ENCODE measurements around the gene KDM8.
"Not testable (repeated sequence)": the region's sequence is repeated elsewhere in the genome, so short reads cannot be mapped to it uniquely, and the experiment has no call there.

Gene KDM8

GRCh38 chr16:27243725-27244362, 40.5 kb downstream of the KDM8 start:
- DNase-seq (ENCODE audit: low spot score), result no peak

- no peak for DNase-seq (ENCODE audit: low spot score)
Observed at GRCh38 chr16:27244363-27244755, 41.0 kb downstream of the KDM8 start.

- no peak for DNase-seq (ENCODE audit: low spot score)
Observed at GRCh38 chr16:27245276-27246172, 42.2 kb downstream of the KDM8 start.

DNA sequence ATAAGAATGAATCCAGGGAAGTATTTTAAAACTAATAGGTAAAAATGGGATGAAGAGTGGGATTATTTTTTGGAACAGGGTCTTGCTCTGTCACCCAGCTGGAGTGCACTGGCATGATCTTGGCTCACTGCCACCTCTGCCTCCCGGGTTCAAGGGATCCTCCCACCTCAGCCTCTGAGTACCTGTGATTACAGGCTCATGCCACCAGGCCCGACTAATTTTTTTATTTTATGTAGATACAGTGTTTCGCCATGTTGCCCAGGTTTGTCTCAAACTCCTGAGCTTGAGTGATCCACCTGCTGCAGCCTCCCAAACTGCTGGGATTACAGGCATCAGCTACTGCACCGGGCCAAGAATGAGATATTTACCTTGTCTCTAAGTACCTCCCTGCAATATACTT, 43.1 kb downstream of the KDM8 start:
- DNase-seq (ENCODE audit: low spot score), result no peak

DNA sequence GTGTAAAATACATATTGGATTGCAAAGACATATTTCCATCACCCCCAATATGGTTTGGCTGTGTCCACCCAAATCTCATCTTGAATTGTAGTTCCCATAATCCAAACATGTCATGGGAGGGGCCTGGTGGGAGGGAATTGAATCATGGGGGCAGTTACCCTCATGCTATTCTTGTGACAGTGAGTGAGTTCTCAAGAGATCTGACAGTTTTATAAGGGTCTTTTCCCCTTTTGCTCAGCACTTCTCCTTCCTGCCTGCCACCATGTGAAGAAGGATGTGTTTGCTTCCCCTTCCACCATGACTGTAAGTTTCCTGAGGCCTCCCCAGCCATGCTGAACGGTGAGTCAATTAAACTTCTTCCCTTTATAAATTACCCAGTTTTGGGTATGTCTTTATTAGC, 43.8 kb downstream of the KDM8 start:
- DNase-seq (ENCODE audit: low spot score), result not testable (repeated sequence)

DNA sequence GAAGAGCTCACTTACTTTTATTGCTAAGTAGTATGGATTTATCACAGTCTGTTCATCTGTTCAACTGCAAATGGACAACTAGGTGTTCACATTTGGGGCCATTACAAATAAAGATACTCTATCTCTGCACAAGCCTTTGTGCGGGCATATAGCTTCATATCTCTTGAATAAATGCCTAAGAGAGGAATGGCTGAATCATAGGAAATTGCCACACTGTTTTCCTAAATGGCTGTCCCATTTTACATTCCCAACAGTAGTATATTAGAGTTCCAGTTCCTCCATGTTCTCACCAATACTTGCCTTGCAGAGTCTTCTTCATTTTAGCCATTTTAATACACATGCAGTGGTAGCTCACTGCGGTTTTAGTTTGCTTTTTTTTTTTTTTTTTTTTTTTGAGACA, 44.7 kb downstream of the KDM8 start:
- DNase-seq (ENCODE audit: low spot score), result no peak

- DNase-seq (ENCODE audit: low spot score), result not testable (repeated sequence)
Observed at GRCh38 chr16:27248886-27249285, 45.6 kb downstream of the KDM8 start.

GRCh38 chr16:27251541-27252205, 48.3 kb downstream of the KDM8 start:
- DNase-seq (ENCODE audit: low spot score), result no peak

DNA sequence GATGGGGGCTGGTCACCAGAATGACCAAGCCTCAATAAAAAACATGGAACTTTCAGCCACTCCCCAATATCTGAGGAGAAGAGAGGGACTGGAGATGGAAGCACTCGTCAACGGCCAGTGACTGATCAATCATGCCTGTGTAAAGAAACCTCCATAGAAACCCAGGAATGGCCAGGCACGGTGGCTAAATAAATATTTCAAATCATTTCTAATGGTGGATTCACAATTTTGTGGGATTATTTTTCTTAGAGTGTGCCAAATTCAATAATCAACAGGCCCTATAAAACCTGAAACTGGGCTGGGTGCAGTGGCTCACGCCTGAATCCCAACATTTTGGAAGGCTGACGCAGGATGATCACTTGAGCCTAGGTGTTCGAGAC, 48.9 kb downstream of the KDM8 start:
- DNase-seq (ENCODE audit: low spot score), result no peak

- no peak for DNase-seq (ENCODE audit: low spot score)
Observed at GRCh38 chr16:27253526-27253930, 50.2 kb downstream of the KDM8 start.

DNA sequence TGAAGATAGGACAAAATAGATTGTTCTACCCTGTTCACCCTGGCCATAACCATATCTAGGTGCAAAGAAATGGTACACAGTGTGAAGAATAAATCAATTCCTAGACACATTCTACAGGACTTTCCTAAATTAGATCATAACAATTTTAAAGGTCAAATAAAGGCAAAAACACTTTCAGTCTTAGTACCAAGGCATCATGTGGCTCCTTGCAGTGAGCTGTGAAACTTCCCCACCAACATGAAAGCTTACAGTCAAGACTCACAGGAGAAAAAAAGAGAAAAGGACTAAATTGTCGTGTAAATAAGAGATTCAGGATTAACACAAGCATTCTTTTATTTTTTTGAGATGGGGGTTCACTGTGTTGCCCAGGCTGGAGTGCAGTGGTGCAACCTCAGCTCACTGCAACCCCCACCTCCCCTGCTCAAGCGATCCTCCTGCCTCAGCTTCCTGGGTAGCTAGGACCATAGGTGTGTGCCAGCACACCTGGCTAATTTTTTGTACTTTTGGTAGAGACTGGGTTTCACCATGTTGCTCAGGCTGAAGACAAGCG, 51.0 kb downstream of the KDM8 start:
- DNase-seq (ENCODE audit: low spot score), result no peak

GRCh38 chr16:27256861-27257260, 53.5 kb downstream of the KDM8 start:
- DNase-seq (ENCODE audit: low spot score), result no peak

GRCh38 chr16:27257271-27257670, 53.9 kb downstream of the KDM8 start:
- no peak for DNase-seq (ENCODE audit: low spot score)

- DNase-seq (ENCODE audit: low spot score), result no peak
Observed at GRCh38 chr16:27258241-27258734, 55.0 kb downstream of the KDM8 start.

DNA sequence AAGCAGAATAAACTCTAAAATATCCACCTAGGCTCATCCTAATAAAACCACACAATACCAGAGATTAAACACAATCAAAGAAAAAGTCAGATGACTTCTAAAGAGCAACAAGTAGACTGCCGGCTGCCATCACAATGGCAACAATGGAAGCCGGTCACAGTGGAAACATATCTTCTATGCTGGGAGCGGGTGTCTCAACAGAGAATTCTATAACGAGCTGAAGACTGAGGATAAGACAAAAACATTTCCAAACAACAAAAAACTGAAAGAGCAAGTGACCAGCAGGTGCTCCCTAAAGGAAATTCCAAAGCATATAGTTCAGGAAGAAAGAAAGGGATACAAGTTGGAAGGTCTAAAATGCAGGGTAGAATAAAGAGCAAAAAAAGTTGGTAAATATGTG, 56.4 kb downstream of the KDM8 start:
- DNase-seq (ENCODE audit: low spot score), result no peak

- DNase-seq (ENCODE audit: low spot score), result not testable (repeated sequence)
Observed at GRCh38 chr16:27262904-27263423, 59.6 kb downstream of the KDM8 start.

DNA sequence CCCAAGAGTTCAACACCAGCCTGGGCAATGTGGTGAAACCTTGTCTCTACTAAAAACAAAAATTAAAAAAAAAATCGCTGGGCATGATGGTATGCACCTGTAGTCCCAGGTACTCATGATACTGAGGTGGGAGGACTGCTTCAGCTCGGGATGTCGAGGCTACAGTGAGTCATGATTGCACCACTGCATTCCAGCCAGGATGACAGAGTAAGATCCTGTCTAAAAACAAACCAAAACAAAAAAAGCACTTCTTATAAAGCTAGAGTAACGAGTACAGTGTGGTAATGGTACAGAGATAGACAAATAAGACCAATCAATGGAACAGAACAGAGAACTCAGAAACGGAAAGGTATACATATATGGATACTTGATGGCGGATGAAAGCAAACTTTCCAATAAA, 60.8 kb downstream of the KDM8 start:
- DNase-seq (ENCODE audit: low spot score), result no peak

GRCh38 chr16:27265982-27266381, 62.7 kb downstream of the KDM8 start:
- no peak for DNase-seq (ENCODE audit: low spot score)

DNA sequence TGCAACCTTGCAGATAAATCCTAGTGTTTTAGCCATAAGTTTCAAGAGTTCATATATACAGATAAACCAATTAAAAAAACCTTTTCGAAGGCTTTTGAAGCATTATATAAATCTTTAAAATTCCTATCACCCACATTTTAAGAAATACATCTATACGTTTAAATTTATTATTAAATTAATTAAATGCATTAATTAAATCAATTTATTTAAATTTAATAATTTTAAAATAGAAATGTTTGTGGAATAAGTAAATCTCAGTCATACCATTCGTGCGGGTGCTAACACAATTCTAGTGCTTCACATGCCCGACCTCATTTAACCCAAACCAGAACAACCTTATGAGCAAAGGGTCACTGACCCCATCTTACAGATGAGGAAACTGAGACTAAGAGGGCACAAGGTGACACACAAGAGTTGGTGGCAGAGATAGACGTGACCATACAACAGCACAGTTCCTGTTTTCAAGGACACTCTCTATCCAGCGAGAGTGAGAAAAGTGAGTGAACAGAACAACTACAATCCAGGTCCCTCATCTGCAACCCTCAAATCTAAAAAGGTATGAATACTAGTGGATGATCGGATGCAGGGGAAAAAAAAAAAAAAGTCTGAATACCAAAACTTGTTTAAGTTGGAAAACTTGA, 63.8 kb downstream of the KDM8 start:
- no peak for DNase-seq (ENCODE audit: low spot score)

GRCh38 chr16:27268376-27269299, 65.3 kb downstream of the KDM8 start, which contains the start of gene NSMCE1:
Gene NSMCE1 (minus strand): TSS chr16:27268772. CDS start chr16:27257570, 11,202 bp downstream.
- DNase-seq (ENCODE audit: low spot score), result peak; percentile 94
